Kidney epithelial cell (primary cell): ENCODE data around the gene DCAF6. TPM values are rescaled to one million over a fixed set of nuclear protein-coding genes. Genes with fewer than 3 reads are reported as not detected.
A peak's percentile ranks its signal among the peaks of the same experiment; 100 is the strongest.
"Not testable (repeated sequence)": the region's sequence is repeated elsewhere in the genome, so short reads cannot be mapped to it uniquely, and the experiment has no call there.

Experiments used
- DNase-seq: peaks from one replicate; pipeline ENCODE4 v3.0.0-alpha.2; 2010; ENCODE audit warnings: low read depth
- H3K27me3 ChIP-seq: 2 replicates; pipeline ENCODE4 v1.6.0; 2011; ENCODE audit warnings: low read length; ENCODE audit not compliant: control insufficient read depth, insufficient read depth
- H3K36me3 ChIP-seq: 2 replicates; pipeline ENCODE4 v1.5.1; 2011; ENCODE audit warnings: low read length; ENCODE audit not compliant: control insufficient read depth, insufficient read depth
- H3K4me3 ChIP-seq: 2 replicates; pipeline ENCODE4 v1.5.1; 2011; ENCODE audit warnings: low read depth, mild to moderate bottlenecking, control low read depth, low read length
- CTCF ChIP-seq: IDR thresholded peaks from 2 replicates; pipeline ENCODE4 v1.5.1; 2011; ENCODE audit warnings: mild to moderate bottlenecking, moderate library complexity, low read length, control low read depth, inconsistent platforms; ENCODE audit not compliant: insufficient read depth, poor library complexity, severe bottlenecking
- total RNA-seq: library from RNA; depleted of rRNA; stranded (reverse); fragments of >200 nt; gene quantifications from 2 replicates; pipeline ENCODE4 v1.2.3, GENCODE V29; 2015

The DCAF6 gene
- 24.7 and 27.2 TPM in 2 replicates for total RNA-seq

GRCh38 chr1:167936068-167936929 is at the start of gene DCAF6:
Gene DCAF6 (plus strand): TSS chr1:167936683. CDS start chr1:167936912, 229 bp downstream.
- H3K36me3 ChIP-seq = no peaks in the 10 kb centered on the region
- peak; percentile 92 for DNase-seq
- no peaks in the 10 kb centered on the region for H3K27me3 ChIP-seq
- H3K4me3 ChIP-seq = peak within 1 kb of the TSS; percentile 96
- TF ChIP-seq CTCF = no peak

GRCh38 chr1:167887187-167887586 is 49.3 kb upstream of the DCAF6 start:
- H3K4me3 ChIP-seq, DNase-seq, H3K27me3 ChIP-seq, H3K36me3 ChIP-seq: not testable (repeated sequence)

GRCh38 chr1:167890400-167890799 is 46.1 kb upstream of the DCAF6 start:
- H3K27me3 ChIP-seq = no peaks in the 10 kb centered on the region
- H3K4me3 ChIP-seq = no peak overlapping the region
- H3K36me3 ChIP-seq = no peaks in the 10 kb centered on the region
- DNase-seq = no peak
- no peak for TF ChIP-seq CTCF

GRCh38 chr1:167893798-167894197 is 42.7 kb upstream of the DCAF6 start:
- no peaks in the 10 kb centered on the region for H3K27me3 ChIP-seq
- H3K4me3 ChIP-seq = no peak overlapping the region
- DNase-seq = no peak
- no peaks in the 10 kb centered on the region for H3K36me3 ChIP-seq
- no peak for TF ChIP-seq CTCF

GRCh38 chr1:167898578-167899222 is 37.8 kb upstream of the DCAF6 start:
- no peaks in the 10 kb centered on the region for H3K27me3 ChIP-seq
- TF ChIP-seq CTCF = no peak
- no peak overlapping the region for H3K4me3 ChIP-seq
- no peak for DNase-seq
- H3K36me3 ChIP-seq = no peaks in the 10 kb centered on the region

GRCh38 chr1:167899253-167899681 is 37.2 kb upstream of the DCAF6 start:
- no peak for DNase-seq
- TF ChIP-seq CTCF = no peak
- H3K36me3 ChIP-seq = no peaks in the 10 kb centered on the region
- no peaks in the 10 kb centered on the region for H3K27me3 ChIP-seq
- H3K4me3 ChIP-seq = no peak overlapping the region
